Measurements from ENCODE around the gene KRTAP9-8. TPM values are rescaled to one million over a fixed set of nuclear protein-coding genes. Genes with fewer than 3 reads are reported as not detected.
"Not testable (repeated sequence)": the region's sequence is repeated elsewhere in the genome, so short reads cannot be mapped to it uniquely, and the experiment has no call there.

Gene KRTAP9-8
- total and polyA plus RNA-seq, 2 of the 13 experiments (the other 11 are each of a cell fraction or from before 2014, with no cell fraction given), result not detected

GRCh38 chr17:41275648-41276190, 37.9 kb downstream of the KRTAP9-8 start, which contains the start of gene KRTAP9-7:
KRTAP9-7 (plus strand) TSS chr17:41275698; CDS start chr17:41275698, 0 bp downstream.
- H3K4me2 ChIP-seq (ENCODE audit: low read depth, low read length); BruUV-seq (replicated peaks); CTCF ChIA-PET (ENCODE audit: low intra/inter-chr PET ratio, low total read pairs); FAIRE-seq; H2AFZ ChIP-seq (ENCODE audit: low read length); H3K9ac ChIP-seq (ENCODE audit: insufficient read depth, low read depth, low read length); H3K4me1 ChIP-seq (ENCODE audit: insufficient read depth, low read length); ATAC-seq; H3K36me3 ChIP-seq (replicated peaks in 1 of 2; ENCODE audit: control insufficient read depth in 1 of 2, insufficient read depth in 2 of 2, low read length in 2 of 2); POLR2A ChIA-PET; intact Hi-C loops (cut with micrococcal nuclease; ENCODE audit: unreplicated experiment); in situ Hi-C loops (cut with HindIII; ENCODE audit: extremely low pct_ligation_motif_present, low pct_unique_long_range_greater_than_20kb); DNase-seq (ENCODE audit: low spot score); H3K27ac ChIP-seq (ENCODE audit: extremely low read length, insufficient read depth, low read length); H3K27me3 ChIP-seq (ENCODE audit: control insufficient read depth in 1 of 2, insufficient read depth in 2 of 2, low read length in 2 of 2); H3K4me3 ChIP-seq (replicated peaks in 1 of 3; ENCODE audit: insufficient read depth in 1 of 3, low read depth in 2 of 3, low read length in 3 of 3); H4K20me1 ChIP-seq (ENCODE audit: insufficient read depth, low read length); H3K9me3 ChIP-seq (ENCODE audit: low read length); H3K79me2 ChIP-seq (ENCODE audit: insufficient read depth, low read length): not testable (repeated sequence)
- 69% methylated on average over 2 of the region's 3 CpGs for WGBS (ENCODE audit: low lambda C conversion rate)

GRCh38 chr17:41278176-41278955, 40.6 kb downstream of the KRTAP9-8 start:
- TF ChIP-seq THAP8 (CRISPR knock-in tag; IDR thresholded peaks at IDR 0.05; ENCODE audit: borderline replicate concordance) (no peak), SMAD9 (CRISPR knock-in tag; IDR thresholded peaks at IDR 0.05) (no peak), ELF3 (CRISPR knock-in tag; IDR thresholded peaks at IDR 0.05) (no peak), RNF219 (CRISPR knock-in tag; IDR thresholded peaks at IDR 0.05) (no peak), ZNF101 (CRISPR knock-in tag; IDR thresholded peaks at IDR 0.05; ENCODE audit: borderline replicate concordance, low read depth) (no peak), USF2 (IDR thresholded peaks at IDR 0.05; ENCODE audit: low read depth, low read length) (no peak), USF2 (CRISPR knock-in tag; IDR thresholded peaks at IDR 0.05; ENCODE audit: borderline replicate concordance) (no peak), MBNL3 (CRISPR knock-in tag; conservative IDR thresholded peaks at IDR 0.05) (no peak), FOXJ3 (CRISPR knock-in tag; IDR thresholded peaks at IDR 0.05; ENCODE audit: borderline replicate concordance) (no peak), MBD4 (IDR thresholded peaks at IDR 0.05; ENCODE audit: borderline replicate concordance, low read length) (no peak)
- DNase-seq (ENCODE audit: low spot score) (peak; percentile 0), FAIRE-seq (no peak), ATAC-seq (no peak)
- H3K36me3 ChIP-seq (replicated peaks in 1 of 2; ENCODE audit: control insufficient read depth in 1 of 2, insufficient read depth in 2 of 2, low read length in 2 of 2), result no peaks in the 10 kb centered on the region
- WGBS (ENCODE audit: low lambda C conversion rate), result 7% methylated on average over 3 of the region's 3 CpGs
- no peaks in the 10 kb centered on the region for H4K20me1 ChIP-seq (ENCODE audit: insufficient read depth, low read length)
- intact Hi-C loops (cut with micrococcal nuclease; ENCODE audit: unreplicated experiment) (no loop called here), in situ Hi-C loops (cut with HindIII; ENCODE audit: extremely low pct_ligation_motif_present, low pct_unique_long_range_greater_than_20kb) (no loop called here)
- no peaks in the 10 kb centered on the region for H3K27me3 ChIP-seq (ENCODE audit: control insufficient read depth in 1 of 2, insufficient read depth in 2 of 2, low read length in 2 of 2)
- ChIA-PET POLR2A (no interaction called here), CTCF (ENCODE audit: low intra/inter-chr PET ratio, low total read pairs) (no interaction called here)
- no peak overlapping the region for H3K4me2 ChIP-seq (ENCODE audit: low read depth, low read length)
- H2AFZ ChIP-seq (ENCODE audit: low read length), result no peak overlapping the region
- no TSS peak for BruUV-seq (replicated peaks)
- H3K9ac ChIP-seq (ENCODE audit: insufficient read depth, low read depth, low read length), result no peak overlapping the region
- H3K4me1 ChIP-seq (ENCODE audit: insufficient read depth, low read length), result no peaks in the 10 kb centered on the region
- H3K9me3 ChIP-seq (ENCODE audit: low read length), result no peaks in the 10 kb centered on the region
- H3K27ac ChIP-seq (ENCODE audit: extremely low read length, insufficient read depth, low read length), result no peak overlapping the region
- H3K79me2 ChIP-seq (ENCODE audit: insufficient read depth, low read length), result no peaks in the 10 kb centered on the region
- no peak overlapping the region for H3K4me3 ChIP-seq (replicated peaks in 1 of 3; ENCODE audit: insufficient read depth in 1 of 3, low read depth in 2 of 3, low read length in 3 of 3)
